IMR-90 (cell line): ENCODE results near the gene DCUN1D3.

Experiments used
- BHLHE40 ChIP-seq: fragments of 150-350 bp; IDR thresholded peaks from 2 replicates; pipeline ENCODE4 v1.6.1; 2016; ENCODE audit warnings: mild to moderate bottlenecking, low read depth, low read length
- CHD1 ChIP-seq: IDR thresholded peaks from 2 replicates; pipeline ENCODE4 v1.6.1; 2012; ENCODE audit warnings: low read depth, low read length, improper control_type of control experiment
- CTCF ChIP-seq: conservative IDR thresholded peaks from 2 replicates; pipeline ENCODE4 v1.5.1; 2012; ENCODE audit warnings: mild to moderate bottlenecking, low read depth, low read length, improper control_type of control experiment
- FOS ChIP-seq: fragments of 150-350 bp; IDR thresholded peaks from 2 replicates; pipeline ENCODE4 v1.6.1; 2016; ENCODE audit warnings: low read depth, low read length
- MAFK ChIP-seq: IDR thresholded peaks from 2 replicates; pipeline ENCODE4 v1.6.1; 2012; ENCODE audit warnings: low read depth, low read length, improper control_type of control experiment
- MAZ ChIP-seq: IDR thresholded peaks from 2 replicates; pipeline ENCODE4 v1.6.1; 2012; ENCODE audit warnings: low read depth, mild to moderate bottlenecking, low read length, improper control_type of control experiment, moderate library complexity, borderline replicate concordance
- MXI1 ChIP-seq: IDR thresholded peaks from 2 replicates; pipeline ENCODE4 v1.6.1; 2012; ENCODE audit warnings: low read depth, mild to moderate bottlenecking, low read length, moderate library complexity, borderline replicate concordance
- POLR2A ChIP-seq: IDR thresholded peaks from 2 replicates; pipeline ENCODE4 v1.6.1; 2012; ENCODE audit warnings: mild to moderate bottlenecking, low read depth, low read length
- RAD21 ChIP-seq: IDR thresholded peaks from 2 replicates; pipeline ENCODE4 v1.6.1; 2012; ENCODE audit warnings: low read length, improper control_type of control experiment
- RCOR1 ChIP-seq: IDR thresholded peaks from 2 replicates; pipeline ENCODE4 v1.6.1; 2012; ENCODE audit warnings: mild to moderate bottlenecking, low read length, improper control_type of control experiment; ENCODE audit not compliant: insufficient replicate concordance
- RFX5 ChIP-seq: IDR thresholded peaks from 2 replicates; pipeline ENCODE4 v1.8.0; 2012; ENCODE audit warnings: low read depth, mild to moderate bottlenecking, low read length, moderate library complexity
- SMC3 ChIP-seq: fragments of 150-350 bp; IDR thresholded peaks from 2 replicates; pipeline ENCODE4 v1.6.1; 2016; ENCODE audit warnings: low read depth, mild to moderate bottlenecking, antibody characterized with exemption, low read length, moderate library complexity
- TF ChIP-seq, protein P1 (sequence below): fragments of 150-350 bp; IDR thresholded peaks from 2 replicates; pipeline ENCODE4 v1.6.1; 2017; ENCODE audit warnings: mild to moderate bottlenecking, antibody characterized with exemption, low read length, low read depth

- no peak for TF ChIP-seq CTCF
- TF ChIP-seq POLR2A, result no peak
- no peak for TF ChIP-seq CHD1
- no peak for TF ChIP-seq RFX5
- no peak for TF ChIP-seq MAFK
- TF ChIP-seq MAZ, result no peak
- no peak for TF ChIP-seq MXI1
- TF ChIP-seq, protein P1, sequence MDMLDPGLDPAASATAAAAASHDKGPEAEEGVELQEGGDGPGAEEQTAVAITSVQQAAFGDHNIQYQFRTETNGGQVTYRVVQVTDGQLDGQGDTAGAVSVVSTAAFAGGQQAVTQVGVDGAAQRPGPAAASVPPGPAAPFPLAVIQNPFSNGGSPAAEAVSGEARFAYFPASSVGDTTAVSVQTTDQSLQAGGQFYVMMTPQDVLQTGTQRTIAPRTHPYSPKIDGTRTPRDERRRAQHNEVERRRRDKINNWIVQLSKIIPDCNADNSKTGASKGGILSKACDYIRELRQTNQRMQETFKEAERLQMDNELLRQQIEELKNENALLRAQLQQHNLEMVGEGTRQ, result no peak
- no peak for TF ChIP-seq RAD21
- TF ChIP-seq RCOR1, result no peak
- TF ChIP-seq BHLHE40, result no peak
- no peak for TF ChIP-seq SMC3
- no peak for TF ChIP-seq FOS
Observed at GRCh38 chr16:20829536-20829935, 70.6 kb downstream of the DCUN1D3 start.
